GM12892 (cell line): Measurements from ENCODE around the gene ZMAT5.

Experiments used
- DNase-seq: peaks from one replicate; pipeline ENCODE4 v3.0.0; 2011; ENCODE audit not compliant: insufficient read length
- FAIRE-seq: peaks from 2 replicates; lab custom pipeline; 2011; peaks lifted over from hg19 to GRCh38; lab: Jason Lieb, UNC
- POLR2A ChIP-seq: IDR thresholded peaks from 2 replicates; pipeline ENCODE4 v1.6.1; 2011; ENCODE audit warnings: low read depth, low read length, control low read depth
- POLR2AphosphoS5 ChIP-seq: IDR thresholded peaks from 2 replicates; pipeline ENCODE4 v1.6.1; 2011; ENCODE audit warnings: low read depth, low read length, control low read depth
- TAF1 ChIP-seq: IDR thresholded peaks from 2 replicates; pipeline ENCODE4 v1.6.1; 2011; ENCODE audit warnings: low read depth, mild to moderate bottlenecking, control low read depth, low read length, borderline replicate concordance

The ZMAT5 gene

GRCh38 chr22:29722151-29722550 is 44.7 kb downstream of the ZMAT5 start:
- FAIRE-seq (no peak), DNase-seq (no peak)
- no peak for TF ChIP-seq POLR2A
- TF ChIP-seq TAF1 = no peak
- TF ChIP-seq POLR2AphosphoS5 = no peak

GRCh38 chr22:29720811-29721323 is 45.9 kb downstream of the ZMAT5 start:
- no peak for DNase-seq
- no peak for FAIRE-seq
- TF ChIP-seq POLR2A = no peak
- no peak for TF ChIP-seq POLR2AphosphoS5
- no peak for TF ChIP-seq TAF1

GRCh38 chr22:29719899-29720645 is 46.7 kb downstream of the ZMAT5 start, which contains the start of gene CABP7:
TSS of gene CABP7 (plus strand) at chr22:29720003. CDS start at chr22:29720425, 422 bp downstream.
- TF ChIP-seq TAF1 (no peak), POLR2AphosphoS5 (no peak), POLR2A (no peak)
- no peak for DNase-seq
- no peak for FAIRE-seq

GRCh38 chr22:29718949-29719898 is 47.6 kb downstream of the ZMAT5 start:
- TF ChIP-seq POLR2A (no peak), POLR2AphosphoS5 (no peak), TAF1 (no peak)
- DNase-seq (no peak), FAIRE-seq (no peak)

- no peak for FAIRE-seq
- TF ChIP-seq POLR2A (no peak), POLR2AphosphoS5 (no peak), TAF1 (no peak)
- no peak for DNase-seq
Measured at GRCh38 chr22:29717789-29718188, 49.0 kb downstream of the ZMAT5 start.

GRCh38 chr22:29716814-29717545 is 49.8 kb downstream of the ZMAT5 start:
- DNase-seq (no peak), FAIRE-seq (no peak)
- TF ChIP-seq POLR2A = no peak
- no peak for TF ChIP-seq POLR2AphosphoS5
- TF ChIP-seq TAF1 = no peak

GRCh38 chr22:29715705-29716104 is 51.1 kb downstream of the ZMAT5 start:
- no peak for TF ChIP-seq POLR2AphosphoS5
- TF ChIP-seq TAF1 = no peak
- no peak for TF ChIP-seq POLR2A
- DNase-seq (no peak), FAIRE-seq (no peak)

GRCh38 chr22:29715240-29715639 is 51.6 kb downstream of the ZMAT5 start:
- FAIRE-seq (no peak), DNase-seq (no peak)
- TF ChIP-seq POLR2A (no peak), TAF1 (no peak), POLR2AphosphoS5 (no peak)

- FAIRE-seq = no peak
- TF ChIP-seq POLR2AphosphoS5 (no peak), POLR2A (no peak), TAF1 (no peak)
Measured at GRCh38 chr22:29713156-29713727, 53.6 kb downstream of the ZMAT5 start.

GRCh38 chr22:29712119-29712518 is 54.7 kb downstream of the ZMAT5 start:
- TF ChIP-seq POLR2AphosphoS5 = no peak
- no peak for TF ChIP-seq POLR2A
- TF ChIP-seq TAF1 = no peak
- FAIRE-seq = no peak

More at GRCh38 chr22:29713156-29713727, 53.6 kb downstream of the ZMAT5 start:
- no peak for DNase-seq

More at GRCh38 chr22:29712119-29712518, 54.7 kb downstream of the ZMAT5 start:
- DNase-seq = no peak
